HG03175 (cell line): ENCODE data around the gene KIAA0825.
"Not testable (repeated sequence)": the region's sequence is repeated elsewhere in the genome, so short reads cannot be mapped to it uniquely, and the experiment has no call there.

ENCODE experiments used
- ATAC-seq: cut with Tn5 transposase; IDR thresholded peaks from one replicate; pipeline ENCODE4 v1.9.1; 2021; ENCODE audit warnings: mild to moderate bottlenecking, moderate library complexity; ENCODE audit not compliant: unreplicated experiment

The KIAA0825 gene

DNA sequence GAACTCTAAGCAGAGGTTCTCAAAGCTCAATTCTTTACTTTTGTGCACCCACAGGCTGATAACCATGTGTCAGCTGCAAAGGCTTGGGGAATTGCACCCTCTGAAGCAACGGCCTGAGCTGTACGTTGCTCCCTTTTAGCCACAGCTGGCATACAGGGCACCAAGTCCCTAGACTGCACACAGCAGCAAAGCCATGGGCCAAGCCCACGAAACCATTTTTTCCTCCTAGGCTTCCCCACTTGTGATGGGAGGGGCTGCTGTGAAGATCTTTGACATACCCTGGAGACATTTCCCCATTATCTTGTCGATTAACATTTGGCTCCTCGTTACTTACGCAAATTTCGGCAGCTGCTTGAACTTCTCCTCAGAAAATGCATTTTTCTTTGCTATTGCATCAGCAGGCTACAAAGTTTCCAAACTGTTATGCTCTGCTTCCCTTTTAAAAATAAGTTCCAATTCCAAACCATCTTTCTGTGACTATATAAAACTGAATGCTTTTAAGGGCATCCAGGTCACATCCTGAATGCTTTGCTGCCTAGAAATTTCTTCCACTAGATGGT, 23.0 kb downstream of the KIAA0825 start:
- ATAC-seq: no peak

DNA sequence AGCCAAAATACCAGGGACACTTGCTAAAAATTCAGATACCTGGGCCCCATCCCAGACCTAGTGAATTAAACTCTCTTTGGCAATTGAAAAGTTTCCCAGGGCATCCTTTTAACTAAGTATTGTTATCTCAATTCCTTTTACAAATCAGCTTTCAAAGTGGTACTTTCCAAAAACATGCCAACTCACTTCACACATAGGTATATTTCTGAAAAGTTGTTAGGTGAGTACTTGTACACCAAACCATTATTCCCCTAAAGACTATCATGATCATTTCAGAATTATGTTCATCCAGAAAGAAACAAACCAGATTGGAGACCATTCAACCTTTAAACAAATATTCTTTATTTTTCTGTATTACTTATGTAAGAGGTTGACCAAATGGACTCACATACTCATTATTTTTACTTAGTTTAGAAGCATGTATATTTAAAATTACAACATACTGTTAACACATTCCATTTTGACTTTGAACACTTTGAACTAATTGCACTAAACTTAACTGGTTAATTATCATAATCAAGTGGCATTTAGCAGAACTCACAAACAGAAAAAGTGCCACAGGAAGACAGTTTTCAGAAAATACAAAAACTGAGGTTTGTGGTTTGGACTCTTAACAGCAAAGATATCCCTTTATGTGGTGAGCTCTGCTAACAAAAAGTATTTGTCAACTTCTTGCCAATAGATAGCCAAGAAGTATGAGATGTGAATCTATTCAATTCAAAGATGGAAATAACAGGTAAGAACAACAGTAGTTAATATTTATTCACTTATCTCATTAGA, 40.7 kb downstream of the KIAA0825 start:
- ATAC-seq: peak; percentile 79

DNA sequence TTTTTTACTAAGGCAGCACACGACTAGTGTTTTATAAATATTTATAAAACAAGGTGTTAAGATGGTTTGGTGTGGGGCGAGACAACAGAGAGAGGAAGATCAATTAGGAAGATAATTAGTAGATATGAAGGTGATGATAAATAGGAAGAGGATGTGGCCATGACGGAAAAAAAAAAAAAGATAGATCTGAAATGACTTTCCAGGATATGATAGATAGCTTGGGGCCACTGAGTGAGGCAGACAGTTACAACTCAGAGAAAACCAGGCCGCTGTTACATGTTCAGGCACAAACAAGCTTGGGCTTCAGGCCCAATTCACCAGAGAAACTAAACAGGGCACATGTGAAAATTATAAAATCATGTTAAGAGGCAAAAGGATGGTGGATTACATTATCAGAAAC, 43.2 kb downstream of the KIAA0825 start:
- no peak for ATAC-seq

- ATAC-seq: not testable (repeated sequence)
Observed at GRCh38 chr5:94573349-94573748, 45.1 kb downstream of the KIAA0825 start.

GRCh38 chr5:94571415-94571814, 47.0 kb downstream of the KIAA0825 start:
- no peak for ATAC-seq

GRCh38 chr5:94564812-94565211, 53.6 kb downstream of the KIAA0825 start:
- ATAC-seq: no peak

DNA sequence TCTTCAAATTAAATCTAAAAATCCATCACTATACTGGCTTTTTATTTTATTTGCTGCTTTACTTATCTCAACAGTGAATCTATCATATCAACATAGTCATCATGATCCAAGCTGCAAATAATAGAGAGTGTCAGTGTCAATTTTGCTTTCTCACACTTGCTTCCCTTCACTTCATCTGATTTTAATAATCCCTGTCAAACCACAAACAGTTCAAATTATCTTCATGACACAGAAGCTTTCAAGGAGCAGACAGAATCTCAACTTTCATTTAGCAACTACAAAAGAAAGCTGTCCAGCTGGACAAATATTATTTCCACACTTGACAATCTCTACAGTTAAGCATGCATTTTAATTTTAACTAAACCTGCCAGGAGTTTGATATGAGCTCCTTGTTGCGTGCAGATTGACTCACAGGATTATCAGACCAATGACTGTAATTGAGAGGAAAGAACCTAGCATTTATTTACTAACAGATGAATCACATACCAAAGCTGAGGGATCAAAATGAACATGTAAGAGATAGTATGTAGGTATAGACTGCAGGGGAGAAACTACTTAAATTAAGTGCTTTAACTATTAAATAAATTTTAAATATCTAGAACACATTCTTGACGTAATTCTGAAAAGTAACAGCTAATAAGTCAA, 56.0 kb downstream of the KIAA0825 start:
- ATAC-seq: no peak

DNA sequence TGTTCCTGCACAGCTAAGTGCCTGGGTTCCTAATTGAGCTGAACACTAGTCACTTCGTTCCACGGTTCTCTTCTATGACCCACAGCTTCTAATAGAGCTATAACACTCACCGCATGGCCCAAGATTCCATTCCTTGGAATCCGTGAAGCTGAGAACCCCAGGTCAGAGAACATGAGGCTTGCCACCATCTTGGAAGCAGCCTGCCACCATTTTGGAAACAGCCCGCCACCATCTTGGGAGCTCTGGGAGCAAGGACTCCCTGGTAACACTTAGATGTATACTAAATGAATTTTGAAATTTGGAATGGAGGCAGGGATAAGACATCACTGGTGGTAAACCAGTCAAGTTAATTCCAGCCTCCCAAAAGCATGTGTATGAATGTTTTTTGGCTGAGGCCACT, 60.4 kb downstream of the KIAA0825 start:
- no peak for ATAC-seq

GRCh38 chr5:94551858-94552257, 66.5 kb downstream of the KIAA0825 start:
- no peak for ATAC-seq

DNA sequence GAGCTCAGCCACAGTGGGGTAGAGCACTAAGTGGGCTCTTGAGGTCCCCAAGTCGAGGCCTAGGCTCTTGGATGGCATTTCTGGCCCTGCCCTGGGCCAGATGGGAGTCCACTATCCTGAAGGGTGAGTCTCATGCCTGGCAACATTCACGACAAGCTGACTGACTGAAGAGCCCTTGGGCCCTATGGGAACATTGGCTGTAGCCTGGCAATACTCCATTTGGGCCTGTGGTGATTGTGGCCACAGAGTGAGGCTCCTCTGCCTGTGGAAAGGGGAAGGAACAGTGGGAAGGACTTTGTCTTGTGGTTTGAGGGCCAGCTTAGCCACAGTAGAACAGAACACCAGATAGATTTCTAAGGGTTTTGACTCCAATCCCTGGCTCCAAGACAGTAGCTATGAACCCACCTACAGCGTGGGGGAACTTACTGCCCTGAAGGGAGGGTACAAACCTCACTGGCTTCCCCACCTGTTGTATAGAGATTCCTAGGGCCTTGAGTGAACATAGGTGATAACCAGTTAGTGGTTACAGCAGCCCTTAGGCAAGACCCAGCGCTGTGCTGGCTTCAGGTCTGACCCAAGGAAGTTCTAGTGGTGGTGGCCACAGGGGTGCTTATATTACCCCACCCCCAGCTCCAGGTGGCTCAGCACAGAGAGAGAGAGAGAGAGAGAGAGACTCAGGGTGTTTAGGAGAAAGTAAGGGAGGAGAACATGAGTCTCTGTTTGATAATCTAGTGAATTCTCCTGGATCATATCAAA, 72.4 kb downstream of the KIAA0825 start:
- no peak for ATAC-seq

- ATAC-seq: no peak
Observed at GRCh38 chr5:94544875-94545547, 73.4 kb downstream of the KIAA0825 start.

DNA sequence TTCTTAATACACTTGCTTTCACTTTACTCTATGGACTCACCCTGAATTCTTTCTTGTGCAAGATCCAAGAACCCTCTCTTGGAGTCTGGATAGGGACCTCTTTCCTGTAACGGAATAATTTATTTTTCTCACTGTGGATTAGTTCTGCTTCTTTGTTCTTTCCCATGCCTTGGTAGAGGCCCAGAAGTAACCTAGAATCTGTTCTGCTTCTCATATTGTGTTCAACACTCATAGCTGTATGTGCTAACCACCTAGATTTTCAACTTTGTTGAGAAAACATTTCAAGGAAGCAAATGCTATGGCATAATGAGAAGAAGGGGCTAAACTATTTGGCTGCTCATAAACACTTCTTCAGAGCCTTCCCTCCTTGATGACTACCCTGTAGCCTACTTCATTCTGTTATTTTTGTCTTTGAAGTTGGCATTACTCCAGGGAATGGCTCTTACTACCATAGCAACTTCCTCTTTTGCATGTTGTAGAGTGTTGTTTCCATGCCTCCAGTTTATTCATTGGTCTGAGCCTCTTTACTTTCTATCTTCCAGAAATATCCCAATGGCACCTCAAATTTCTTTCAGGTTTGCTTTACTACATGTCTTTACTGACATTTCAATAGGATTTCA, 74.3 kb downstream of the KIAA0825 start:
- peak; percentile 88 for ATAC-seq

DNA sequence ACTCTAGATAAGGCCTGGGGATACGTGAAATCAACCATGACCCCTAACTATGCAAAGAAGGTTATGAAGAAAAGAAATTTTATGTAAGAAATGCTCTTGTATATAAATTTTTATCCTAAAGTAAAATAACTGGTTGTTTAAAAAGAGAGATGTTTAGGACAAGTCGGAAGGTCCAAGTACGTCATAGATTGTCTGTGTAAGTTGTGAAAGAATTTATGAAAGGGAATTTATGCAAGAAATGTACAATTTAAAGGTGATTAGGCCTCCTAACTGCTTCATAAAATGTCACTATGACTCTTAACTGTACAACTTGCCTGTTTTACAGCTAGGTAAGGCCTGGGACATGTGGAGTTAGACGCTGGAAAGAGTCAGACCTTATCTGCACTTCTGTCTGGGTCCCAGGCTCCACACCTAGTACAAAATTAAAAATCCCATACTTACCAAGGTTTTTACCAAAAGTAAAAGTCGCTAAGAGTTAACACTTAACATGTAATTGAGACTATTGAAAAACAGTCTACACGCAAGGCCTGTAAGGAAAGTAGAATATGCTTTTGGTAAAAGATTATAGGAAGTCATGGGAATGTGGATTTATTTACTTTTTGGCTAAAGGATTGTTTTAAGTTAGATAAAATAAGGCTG, 77.4 kb downstream of the KIAA0825 start:
- no peak for ATAC-seq

GRCh38 chr5:94538260-94538659, 80.1 kb downstream of the KIAA0825 start:
- no peak for ATAC-seq

GRCh38 chr5:94526706-94527105, 91.7 kb downstream of the KIAA0825 start:
- no peak for ATAC-seq

DNA sequence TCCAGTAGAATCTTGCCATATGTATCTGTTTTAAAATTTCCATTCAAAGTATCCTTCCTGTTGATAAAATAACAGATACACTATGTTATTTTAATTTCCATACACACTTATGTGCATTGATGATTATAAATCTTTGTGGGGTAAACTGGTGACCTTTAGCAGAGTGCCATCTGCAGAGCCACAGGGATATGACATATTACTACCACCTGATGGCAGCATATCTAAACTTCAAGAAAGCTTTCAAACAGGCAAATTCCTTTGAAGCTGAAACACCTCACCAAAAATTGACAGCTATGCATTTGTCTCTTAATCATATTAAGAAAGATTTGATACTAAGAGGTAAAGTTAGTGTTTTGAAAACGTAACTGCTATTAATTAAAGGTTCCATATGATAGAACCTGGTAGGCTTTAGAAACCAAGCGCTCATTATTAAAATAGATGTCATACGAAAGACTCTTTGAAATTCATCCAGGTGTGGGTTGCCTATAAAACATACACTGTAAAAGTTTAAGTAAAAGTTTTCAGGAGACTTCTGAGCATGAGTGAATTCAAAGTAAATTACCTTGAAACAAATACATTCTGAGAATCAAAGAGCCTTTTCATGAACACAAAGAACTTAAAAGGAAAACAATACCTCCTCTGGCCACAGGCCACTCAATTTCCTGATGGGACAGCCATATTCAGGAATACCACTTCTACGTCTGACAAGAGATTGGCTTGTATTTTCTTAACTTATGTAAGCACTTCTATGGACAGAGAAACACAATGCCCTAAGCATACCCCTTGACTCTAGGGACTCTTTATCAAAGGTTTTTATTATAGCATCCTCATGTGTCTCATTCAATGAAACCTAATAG, 93.3 kb downstream of the KIAA0825 start:
- ATAC-seq: peak; percentile 87

- ATAC-seq: no peak
Observed at GRCh38 chr5:94523018-94523417, 95.4 kb downstream of the KIAA0825 start.

GRCh38 chr5:94522117-94522516, 96.3 kb downstream of the KIAA0825 start:
- ATAC-seq: no peak
